B cell (primary cell): Measurements from ENCODE around the gene USP44.

Experiments
- CTCF ChIP-seq: fragments of 200-600 bp; IDR thresholded peaks from one replicate; pipeline ENCODE4 v1.8.0; 2022; ENCODE audit warnings: antibody characterized with exemption, mild to moderate bottlenecking
- EZH2 ChIP-seq: IDR thresholded peaks from 2 replicates; pipeline ENCODE4 v1.6.1; 2012; ENCODE audit warnings: borderline replicate concordance, low read depth, mild to moderate bottlenecking, moderate library complexity, low read length; ENCODE audit not compliant: insufficient read depth, poor library complexity, severe bottlenecking

GRCh38 chr12:95529693-95530225, 21.5 kb downstream of the USP44 start:
- TF ChIP-seq EZH2 (no peak), CTCF (no peak)
